MCF 10A (cell line): Measurements from ENCODE around the gene ANKRD36B. TPM values are rescaled to one million over a fixed set of nuclear protein-coding genes. Genes with fewer than 3 reads are reported as not detected.
A peak's percentile ranks its signal among the peaks of the same experiment; 100 is the strongest.
"Not testable (repeated sequence)": the region's sequence is repeated elsewhere in the genome, so short reads cannot be mapped to it uniquely, and the experiment has no call there.

Source experiments
- Bru-seq: library from RNA; stranded (reverse); fragments of 400-500 nt; gene quantifications from one replicate; lab custom pipeline; 2021; lab: Mats Ljungman, UMichigan
- BruChase-seq, 2 experiments: library from RNA; stranded (reverse); fragments of 400-500 nt; gene quantifications; one replicate each; lab custom pipeline; 2021; lab: Mats Ljungman, UMichigan
- BruUV-seq: library from RNA; stranded (reverse); fragments of 400-500 nt; replicated peaks from 2 replicates; lab custom pipeline; 2021; lab: Mats Ljungman, UMichigan
- CTCF ChIA-PET: fragments of 300-600 bp; sonication (Branson Sonifier 250); formaldehyde crosslinking; extraction: SDS; loops from one replicate; lab custom pipeline; 2021; ENCODE audit warnings: antibody characterized with exemption, inconsistent platforms; lab: Yijun Ruan, JAX
- POLR2A ChIA-PET: fragments of 300-600, 350-650 bp; sonication (Branson Sonifier 250); formaldehyde crosslinking; extraction: SDS; loops from one replicate; lab custom pipeline; 2020; ENCODE audit warnings: antibody characterized with exemption, inconsistent platforms; lab: Yijun Ruan, JAX
- DNase-seq: peaks from one replicate; pipeline ENCODE4 v3.0.0-alpha.2; 2018; ENCODE audit not compliant: unreplicated experiment
- H3K27ac Mint-ChIP-seq: one replicate; pipeline ENCODE4 v1.8.0; 2022; ENCODE audit warnings: mild to moderate bottlenecking, low read depth, mixed read lengths; ENCODE audit not compliant: unreplicated experiment
- H3K27me3 Mint-ChIP-seq: one replicate; pipeline ENCODE4 v1.8.0; 2022; ENCODE audit warnings: mixed read lengths; ENCODE audit not compliant: insufficient read depth, unreplicated experiment
- H3K36me3 Mint-ChIP-seq: one replicate; pipeline ENCODE4 v1.8.0; 2022; ENCODE audit warnings: mild to moderate bottlenecking, moderate library complexity, mixed read lengths; ENCODE audit not compliant: insufficient read depth, unreplicated experiment
- H3K4me1 Mint-ChIP-seq: one replicate; pipeline ENCODE4 v1.8.0; 2022; ENCODE audit warnings: mixed read lengths; ENCODE audit not compliant: insufficient read depth, unreplicated experiment
- H3K4me3 Mint-ChIP-seq: one replicate; pipeline ENCODE4 v1.8.0; 2022; ENCODE audit warnings: mild to moderate bottlenecking, moderate library complexity, mixed read lengths; ENCODE audit not compliant: unreplicated experiment
- H3K9me3 Mint-ChIP-seq: one replicate; pipeline ENCODE4 v1.8.0; 2022; ENCODE audit warnings: mixed read lengths; ENCODE audit not compliant: unreplicated experiment
- intact Hi-C: fragments of 100-400 bp; cut with micrococcal nuclease; formaldehyde crosslinking; loops from 2 replicates; pipeline ENCODE4 v1.14.1; 2022
- long read RNA-seq: library from polyadenylated mRNA; stranded (forward); transcript quantifications from one replicate; pipeline ENCODE4 v2.0.0, GENCODE V29; 2022
- total RNA-seq: library from RNA; stranded (reverse); gene quantifications from 2 replicates; pipeline ENCODE4 v1.2.3, GENCODE V29; 2022

The ANKRD36B gene
- total RNA-seq (21.5 and 32.3 TPM in 2 replicates), Bru-seq, nascent RNA (percentile 66 among the genes with signal in this experiment), BruChase-seq, experiment 1, labeled RNA remaining after a 6-hour chase (percentile 60 among the genes with signal in this experiment), BruChase-seq, experiment 2, labeled RNA remaining after a 2-hour chase (percentile 70 among the genes with signal in this experiment)
- long read RNA-seq, partial matches to known transcripts: 1 of 2 reads
- long read RNA-seq, other reads (novel, unspliced or antisense): 1 of 2 reads

- H3K27ac Mint-ChIP-seq: peak within 1 kb of the TSS; percentile 80
- DNase-seq: peak; percentile 69
- H3K9me3 Mint-ChIP-seq, H3K27me3 Mint-ChIP-seq, H3K4me1 Mint-ChIP-seq, BruUV-seq, H3K36me3 Mint-ChIP-seq: not testable (repeated sequence)
- ChIA-PET POLR2A (interaction anchor here (2.3 to 2.9 kb wide), 3 partner anchors 56 to 108 kb away, joined by 17 to 41 read pairs (median 31); partner anchors contain the start of genes ACTR1B and COX5B), CTCF (interaction anchor here (0.6 to 3.5 kb wide), 17 partner anchors 11 to 1283 kb away, joined by 3 to 102 read pairs (median 4); partner anchors contain the start of genes C2orf92 and COX5B)
- peak within 1 kb of the TSS; percentile 93 for H3K4me3 Mint-ChIP-seq
- intact Hi-C loops: loop anchor here (1.0 kb wide), 1 partner anchor 107 kb away; no protein-coding TSS in a partner anchor
Observed at GRCh38 chr2:97589598-97590510, at the start of gene ANKRD36B. Gene ANKRD36B, minus strand, starts transcription at chr2:97589877. Its CDS starts 192 bp downstream, at chr2:97589685.

GRCh38 chr2:97626049-97626430 is 36.4 kb upstream of the ANKRD36B start:
- ChIA-PET CTCF (interaction anchor here (1.6 kb wide), 1 partner anchor 71 kb away, joined by 4 read pairs; no protein-coding TSS in a partner anchor), POLR2A (interaction anchor here (0.7 to 0.8 kb wide), 3 partner anchors 19 to 1103 kb away, joined by 3 to 4 read pairs (median 3); partner anchors contain the start of gene COX5B)
- H3K4me3 Mint-ChIP-seq, H3K27me3 Mint-ChIP-seq, BruUV-seq, H3K9me3 Mint-ChIP-seq, intact Hi-C loops, H3K36me3 Mint-ChIP-seq, H3K4me1 Mint-ChIP-seq: not testable (repeated sequence)
- peak; percentile 5 for DNase-seq
- H3K27ac Mint-ChIP-seq: peak overlapping the region; percentile 23

- H3K4me1 Mint-ChIP-seq, H3K4me3 Mint-ChIP-seq, BruUV-seq, H3K27me3 Mint-ChIP-seq, DNase-seq, H3K36me3 Mint-ChIP-seq, H3K9me3 Mint-ChIP-seq, intact Hi-C loops: not testable (repeated sequence)
- ChIA-PET POLR2A (interaction anchor here (0.7 to 0.8 kb wide), 3 partner anchors 20 to 1104 kb away, joined by 3 to 4 read pairs (median 3); partner anchors contain the start of gene COX5B), CTCF (interaction anchor here (1.6 kb wide), 1 partner anchor 72 kb away, joined by 4 read pairs; no protein-coding TSS in a partner anchor)
- H3K27ac Mint-ChIP-seq: peak overlapping the region; percentile 23
Observed at GRCh38 chr2:97625354-97626048, 35.8 kb upstream of the ANKRD36B start.

GRCh38 chr2:97622976-97623375 is 33.3 kb upstream of the ANKRD36B start:
- H3K36me3 Mint-ChIP-seq, H3K4me1 Mint-ChIP-seq, H3K27me3 Mint-ChIP-seq, intact Hi-C loops, H3K9me3 Mint-ChIP-seq, H3K4me3 Mint-ChIP-seq, BruUV-seq, CTCF ChIA-PET, H3K27ac Mint-ChIP-seq, DNase-seq, POLR2A ChIA-PET: not testable (repeated sequence)

- H3K9me3 Mint-ChIP-seq, H3K36me3 Mint-ChIP-seq, H3K4me1 Mint-ChIP-seq, DNase-seq, POLR2A ChIA-PET, CTCF ChIA-PET, BruUV-seq, H3K27ac Mint-ChIP-seq, H3K4me3 Mint-ChIP-seq, H3K27me3 Mint-ChIP-seq, intact Hi-C loops: not testable (repeated sequence)
Observed at GRCh38 chr2:97620492-97620891, 30.8 kb upstream of the ANKRD36B start.

GRCh38 chr2:97618939-97619827 is 29.5 kb upstream of the ANKRD36B start:
- CTCF ChIA-PET, H3K27me3 Mint-ChIP-seq, H3K4me3 Mint-ChIP-seq, H3K9me3 Mint-ChIP-seq, DNase-seq, H3K4me1 Mint-ChIP-seq, intact Hi-C loops, POLR2A ChIA-PET, H3K36me3 Mint-ChIP-seq, H3K27ac Mint-ChIP-seq, BruUV-seq: not testable (repeated sequence)
